Adipocyte (in vitro differentiated cells): ENCODE results near the gene BEND5.

Experiments
- DNase-seq: peaks from one replicate; pipeline ENCODE4 v3.0.0-alpha.2; 2015; ENCODE audit warnings: low read depth
- H3K27me3 ChIP-seq: replicated peaks from 2 replicates; pipeline ENCODE4 v1.7.0; 2013; ENCODE audit warnings: mild to moderate bottlenecking, low read length, moderate library complexity; ENCODE audit not compliant: control insufficient read depth, insufficient read depth
- H3K36me3 ChIP-seq: 2 replicates; pipeline ENCODE4 v1.7.0; 2013; ENCODE audit warnings: low read length, mild to moderate bottlenecking, moderate library complexity; ENCODE audit not compliant: control insufficient read depth, insufficient read depth, severe bottlenecking
- H3K4me1 ChIP-seq: 2 replicates; pipeline ENCODE4 v1.7.0; 2013; ENCODE audit warnings: mild to moderate bottlenecking, low read length, moderate library complexity; ENCODE audit not compliant: control insufficient read depth, insufficient read depth
- H3K4me3 ChIP-seq: 2 replicates; pipeline ENCODE4 v1.7.0; 2013; ENCODE audit warnings: mild to moderate bottlenecking, low read length, moderate library complexity
- H3K9ac ChIP-seq: 2 replicates; pipeline ENCODE4 v1.7.0; 2013; ENCODE audit warnings: mild to moderate bottlenecking, low read length, moderate library complexity
- H3K9me3 ChIP-seq: 2 replicates; pipeline ENCODE4 v1.7.0; 2013; ENCODE audit warnings: mild to moderate bottlenecking, low read length, moderate library complexity; ENCODE audit not compliant: control insufficient read depth

Gene BEND5

GRCh38 chr1:48776393-48777218, at the start of gene BEND5:
TSS of gene BEND5 (minus strand) at chr1:48776891. CDS start at chr1:48776831, 60 bp downstream.
- Histone ChIP-seq H3K9me3 (no peaks in the 10 kb centered on the region), H3K36me3 (no peaks in the 10 kb centered on the region), H3K9ac (peak within 1 kb of the TSS; percentile 25), H3K4me1 (peaks cover 5% of the 10 kb centered on the region), H3K27me3 (no peaks in the 10 kb centered on the region), H3K4me3 (peak within 1 kb of the TSS; percentile 85)
- peak; percentile 83 for DNase-seq

- DNase-seq = no peak
- H3K36me3 ChIP-seq = no peaks in the 10 kb centered on the region
- H3K9me3 ChIP-seq = no peaks in the 10 kb centered on the region
- H3K4me1 ChIP-seq = peaks cover 12% of the 10 kb centered on the region
- H3K27me3 ChIP-seq = peaks cover 5% of the 10 kb centered on the region
- H3K4me3 ChIP-seq = no peak overlapping the region
- H3K9ac ChIP-seq = peak overlapping the region; percentile 36
Observed at GRCh38 chr1:48823168-48823567, 46.5 kb upstream of the BEND5 start.

- H3K9me3 ChIP-seq = no peaks in the 10 kb centered on the region
- H3K4me3 ChIP-seq = no peak overlapping the region
Observed at GRCh38 chr1:48820491-48820890, 43.8 kb upstream of the BEND5 start.

GRCh38 chr1:48817505-48818114, 40.9 kb upstream of the BEND5 start:
- no peaks in the 10 kb centered on the region for H3K9me3 ChIP-seq
- H3K9ac ChIP-seq = no peak overlapping the region
- H3K4me1 ChIP-seq = peaks cover 4% of the 10 kb centered on the region
- peak; percentile 87 for DNase-seq
- no peak overlapping the region for H3K4me3 ChIP-seq
- H3K36me3 ChIP-seq = no peaks in the 10 kb centered on the region
- H3K27me3 ChIP-seq = no peaks in the 10 kb centered on the region

More at GRCh38 chr1:48820491-48820890, 43.8 kb upstream of the BEND5 start:
- no peak for DNase-seq
- H3K4me1 ChIP-seq = peaks cover 8% of the 10 kb centered on the region
- H3K36me3 ChIP-seq = no peaks in the 10 kb centered on the region
- H3K9ac ChIP-seq = no peak overlapping the region
- no peaks in the 10 kb centered on the region for H3K27me3 ChIP-seq

GRCh38 chr1:48810740-48811139, 34.0 kb upstream of the BEND5 start:
- Histone ChIP-seq H3K36me3 (no peaks in the 10 kb centered on the region), H3K9ac (no peak overlapping the region), H3K27me3 (no peaks in the 10 kb centered on the region), H3K4me3 (no peak overlapping the region), H3K4me1 (peaks cover 30% of the 10 kb centered on the region), H3K9me3 (no peaks in the 10 kb centered on the region)
- peak; percentile 86 for DNase-seq

- DNase-seq = no peak
- no peaks in the 10 kb centered on the region for H3K36me3 ChIP-seq
- peaks cover 30% of the 10 kb centered on the region for H3K4me1 ChIP-seq
- H3K9ac ChIP-seq = peak overlapping the region; percentile 15
- peaks cover 2% of the 10 kb centered on the region for H3K27me3 ChIP-seq
- H3K9me3 ChIP-seq = no peaks in the 10 kb centered on the region
- peak overlapping the region; percentile 34 for H3K4me3 ChIP-seq
Observed at GRCh38 chr1:48808496-48808895, 31.8 kb upstream of the BEND5 start.

- Histone ChIP-seq H3K36me3 (no peaks in the 10 kb centered on the region), H3K9ac (no peak overlapping the region), H3K4me3 (peak overlapping the region; percentile 34), H3K27me3 (peaks cover 2% of the 10 kb centered on the region), H3K9me3 (no peaks in the 10 kb centered on the region), H3K4me1 (peaks cover 30% of the 10 kb centered on the region)
- DNase-seq = peak; percentile 83
Observed at GRCh38 chr1:48807554-48808260, 31.0 kb upstream of the BEND5 start.

GRCh38 chr1:48803474-48803873, 26.8 kb upstream of the BEND5 start:
- H3K27me3 ChIP-seq = peaks cover 6% of the 10 kb centered on the region
- no peaks in the 10 kb centered on the region for H3K36me3 ChIP-seq
- H3K4me1 ChIP-seq = peaks cover 14% of the 10 kb centered on the region
- no peak overlapping the region for H3K9ac ChIP-seq
- no peak overlapping the region for H3K4me3 ChIP-seq
- peaks cover 6% of the 10 kb centered on the region for H3K9me3 ChIP-seq
- no peak for DNase-seq

GRCh38 chr1:48794816-48795215, 18.1 kb upstream of the BEND5 start:
- H3K9me3 ChIP-seq = no peaks in the 10 kb centered on the region

GRCh38 chr1:48793863-48794262, 17.2 kb upstream of the BEND5 start:
- H3K9ac ChIP-seq = no peak overlapping the region
- no peaks in the 10 kb centered on the region for H3K27me3 ChIP-seq
- no peak for DNase-seq
- H3K4me1 ChIP-seq = no peaks in the 10 kb centered on the region
- H3K36me3 ChIP-seq = no peaks in the 10 kb centered on the region
- H3K9me3 ChIP-seq = no peaks in the 10 kb centered on the region
- no peak overlapping the region for H3K4me3 ChIP-seq

More at GRCh38 chr1:48794816-48795215, 18.1 kb upstream of the BEND5 start:
- DNase-seq = no peak
- Histone ChIP-seq H3K27me3 (no peaks in the 10 kb centered on the region), H3K4me1 (no peaks in the 10 kb centered on the region), H3K36me3 (no peaks in the 10 kb centered on the region), H3K4me3 (no peak overlapping the region), H3K9ac (no peak overlapping the region)

- H3K27me3 ChIP-seq = no peaks in the 10 kb centered on the region
- no peak overlapping the region for H3K4me3 ChIP-seq
- H3K36me3 ChIP-seq = no peaks in the 10 kb centered on the region
- no peak overlapping the region for H3K9ac ChIP-seq
- peaks cover 3% of the 10 kb centered on the region for H3K4me1 ChIP-seq
- no peak for DNase-seq
- no peaks in the 10 kb centered on the region for H3K9me3 ChIP-seq
Observed at GRCh38 chr1:48792961-48793360, 16.3 kb upstream of the BEND5 start.
